CD14-positive monocyte (primary cell): ENCODE measurements around the gene DTL. TPM values are rescaled to one million over a fixed set of nuclear protein-coding genes. Genes with fewer than 3 reads are reported as not detected.

ENCODE experiments used
- DNase-seq, 3 donors: peaks; one replicate each; pipeline ENCODE4 v3.0.0-alpha.2; 2011 to 2022
- H2AFZ ChIP-seq: 2 replicates; pipeline ENCODE4 v1.6.0; 2012; ENCODE audit warnings: mild to moderate bottlenecking, low read depth, low read length, inconsistent platforms; ENCODE audit not compliant: insufficient read depth, poor library complexity, severe bottlenecking
- H3K27ac ChIP-seq, 2 donors: 1 replicate in 1 of 2; 2 replicates in 1 of 2; pipeline ENCODE4 v1.5.1; 2012 to 2013; ENCODE audit warnings: low read length in 2 of 2, control low read depth in 1 of 2, inconsistent platforms in 1 of 2, low read depth in 1 of 2, mild to moderate bottlenecking in 1 of 2
- H3K27me3 ChIP-seq, 2 donors: one replicate each; pipeline versions ENCODE4 v1.6.0 to v1.6.1; 2011 to 2013; ENCODE audit warnings: low read length in 2 of 2; ENCODE audit not compliant: control insufficient read depth in 2 of 2, insufficient read depth in 2 of 2
- H3K36me3 ChIP-seq, 2 donors: replicated peaks in 1 of 2; 1 replicate in 1 of 2; 2 replicates in 1 of 2; pipeline versions ENCODE4 v1.5.1 to v1.6.1; 2012 to 2013; ENCODE audit warnings: low read length in 2 of 2, control low read depth in 1 of 2, inconsistent platforms in 1 of 2, mild to moderate bottlenecking in 1 of 2; ENCODE audit not compliant: insufficient read depth in 2 of 2, control insufficient read depth in 1 of 2
- H3K4me1 ChIP-seq, 2 donors: 1 replicate in 1 of 2; 2 replicates in 1 of 2; pipeline versions ENCODE4 v1.5.1 to v1.6.1; 2012 to 2013; ENCODE audit warnings: low read length in 2 of 2, control low read depth in 1 of 2, inconsistent platforms in 1 of 2, mild to moderate bottlenecking in 1 of 2, moderate library complexity in 1 of 2; ENCODE audit not compliant: insufficient read depth in 2 of 2, control insufficient read depth in 1 of 2
- H3K4me2 ChIP-seq: replicated peaks from 2 replicates; pipeline ENCODE3; 2012; ENCODE audit warnings: low read length, moderate library complexity, mild to moderate bottlenecking; ENCODE audit not compliant: poor library complexity, severe bottlenecking; ENCODE audit errors: extremely low read depth
- H3K4me3 ChIP-seq, 3 experiments: fragments of 200-600 bp in 1 of 3; sonication (generic) in 1 of 3; replicated peaks in 1 of 3; 1 replicate in 2 of 3; 2 replicates in 1 of 3; pipeline ENCODE4 v1.5.1; 2011 to 2013; ENCODE audit warnings: low read length in 3 of 3, mild to moderate bottlenecking in 3 of 3, control low read depth in 2 of 3, low read depth in 2 of 3, inconsistent platforms in 1 of 3, moderate library complexity in 1 of 3
- H3K79me2 ChIP-seq: 2 replicates; pipeline ENCODE4 v1.6.0; 2012; ENCODE audit warnings: mild to moderate bottlenecking, control low read depth, inconsistent platforms, low read length, moderate library complexity; ENCODE audit not compliant: insufficient read depth
- H3K9ac ChIP-seq: 2 replicates; pipeline ENCODE4 v1.6.0; 2017; ENCODE audit warnings: low read length, mild to moderate bottlenecking; ENCODE audit not compliant: insufficient read depth, poor library complexity, severe bottlenecking
- H3K9me3 ChIP-seq, 2 donors: replicated peaks in 1 of 2; 1 replicate in 1 of 2; 2 replicates in 1 of 2; pipeline versions ENCODE4 v1.5.1 to v1.6.1; 2012 to 2013; ENCODE audit warnings: low read length in 2 of 2, control low read depth in 1 of 2; ENCODE audit not compliant: control insufficient read depth in 1 of 2, insufficient read depth in 1 of 2
- H4K20me1 ChIP-seq: 2 replicates; pipeline ENCODE4 v1.6.0; 2012; ENCODE audit warnings: mild to moderate bottlenecking, low read length, control low read depth, moderate library complexity; ENCODE audit not compliant: insufficient read depth
- H3K27ac Mint-ChIP-seq, 7 donors: one replicate each; pipeline ENCODE4 v1.8.0; 2020; ENCODE audit warnings: mild to moderate bottlenecking in 7 of 7, mixed read lengths in 7 of 7, moderate library complexity in 6 of 7, inconsistent platforms in 2 of 7
- H3K27me3 Mint-ChIP-seq, 3 donors: one replicate each; pipeline ENCODE4 v1.8.0; 2021 to 2022; ENCODE audit warnings: low read depth in 3 of 3, mild to moderate bottlenecking in 3 of 3, mixed read lengths in 3 of 3, moderate library complexity in 3 of 3, inconsistent platforms in 1 of 3
- H3K36me3 Mint-ChIP-seq, 2 donors: one replicate each; pipeline ENCODE4 v1.8.0; 2020; ENCODE audit warnings: mixed read lengths in 2 of 2, inconsistent platforms in 1 of 2, mild to moderate bottlenecking in 1 of 2
- H3K4me1 Mint-ChIP-seq: one replicate; pipeline ENCODE4 v1.8.0; 2020; ENCODE audit warnings: mild to moderate bottlenecking, mixed read lengths
- H3K4me3 Mint-ChIP-seq, 2 donors: one replicate each; pipeline ENCODE4 v1.8.0; 2020; ENCODE audit warnings: mild to moderate bottlenecking in 2 of 2, mixed read lengths in 2 of 2, moderate library complexity in 1 of 2
- H3K9me3 Mint-ChIP-seq, 7 donors: one replicate each; pipeline ENCODE4 v1.8.0; 2020 to 2022; ENCODE audit warnings: mixed read lengths in 7 of 7, mild to moderate bottlenecking in 6 of 7, moderate library complexity in 6 of 7, inconsistent platforms in 2 of 7
- WGBS: methylation state at CpG from one replicate; pipeline ENCODE4 v1.1.5; 2013; ENCODE audit warnings: missing lambda C conversion rate; ENCODE audit not compliant: insufficient coverage; 5-methylcytosine and 5-hydroxymethylcytosine counted together
- intact Hi-C, 2 donors: fragments of 100-400 bp; cut with micrococcal nuclease; formaldehyde crosslinking; loops; one replicate each; pipeline versions ENCODE4 v1.15.0 to v1.15.1; 2023
- polyA plus RNA-seq, 3 donors: library from polyadenylated mRNA; depleted of rRNA in 1 of 3; unstranded in 2 of 3; stranded (reverse) in 1 of 3; fragments of 300-500 nt in 2 of 3; fragments of >200 nt in 1 of 3; fragmentation: Illumina TruSeq in 2 of 3; gene quantifications; 1 replicate in 2 of 3; 2 replicates in 1 of 3; pipeline ENCODE4 v1.2.3, GENCODE V29; 2012 to 2021
- TF ChIP-seq, protein P1 (sequence below): fragments of 200-600 bp; IDR thresholded peaks from one replicate; pipeline ENCODE4 v1.8.0; 2022; ENCODE audit warnings: antibody characterized with exemption, mild to moderate bottlenecking

The DTL gene
- polyA plus RNA-seq, 3 donors = not detected

DNA sequence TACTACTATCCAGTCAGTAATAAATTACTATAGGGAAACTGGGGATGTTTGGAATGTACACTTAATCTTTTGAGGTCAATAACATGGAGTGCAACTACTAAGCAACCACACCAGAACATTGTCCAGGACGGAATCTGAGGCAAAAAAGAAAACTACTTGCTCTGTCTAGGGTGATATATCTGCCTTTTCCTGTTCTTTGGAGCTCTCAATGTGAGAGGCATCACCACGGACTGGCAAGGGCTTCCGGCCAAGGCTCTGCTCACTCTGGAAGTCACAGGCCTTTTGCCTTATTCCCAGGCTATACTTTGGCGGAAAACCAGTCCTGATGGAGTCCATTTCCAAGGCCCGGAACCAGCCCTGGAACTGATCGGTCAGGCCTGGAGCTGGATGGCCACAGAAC is 94.2 kb downstream of the DTL start:
- H3K27ac Mint-ChIP-seq = no peak overlapping the region
- Histone ChIP-seq H3K27me3 (no peaks in the 10 kb centered on the region), H3K4me2 (no peak overlapping the region), H3K4me3 (no peak overlapping the region), H3K4me1 (peaks cover 12 to 17% of the 10 kb centered on the region in 2 donors), H3K27ac (no peak overlapping the region), H3K9me3 (no peaks in the 10 kb centered on the region), H4K20me1 (no peaks in the 10 kb centered on the region), H2AFZ (no peak overlapping the region), H3K9ac (no peak overlapping the region), H3K36me3 (peaks cover 0 to 7% of the 10 kb centered on the region in 2 donors), H3K79me2 (no peaks in the 10 kb centered on the region)
- WGBS = 100% methylated on average over 5 of the region's 6 CpGs
- no peak for DNase-seq
- H3K4me3 Mint-ChIP-seq = no peak overlapping the region
- H3K4me1 Mint-ChIP-seq = peaks cover 20% of the 10 kb centered on the region
- H3K9me3 Mint-ChIP-seq = peaks cover 0 to 2% (median 0%) of the 10 kb centered on the region in 7 donors
- TF ChIP-seq, protein P1, sequence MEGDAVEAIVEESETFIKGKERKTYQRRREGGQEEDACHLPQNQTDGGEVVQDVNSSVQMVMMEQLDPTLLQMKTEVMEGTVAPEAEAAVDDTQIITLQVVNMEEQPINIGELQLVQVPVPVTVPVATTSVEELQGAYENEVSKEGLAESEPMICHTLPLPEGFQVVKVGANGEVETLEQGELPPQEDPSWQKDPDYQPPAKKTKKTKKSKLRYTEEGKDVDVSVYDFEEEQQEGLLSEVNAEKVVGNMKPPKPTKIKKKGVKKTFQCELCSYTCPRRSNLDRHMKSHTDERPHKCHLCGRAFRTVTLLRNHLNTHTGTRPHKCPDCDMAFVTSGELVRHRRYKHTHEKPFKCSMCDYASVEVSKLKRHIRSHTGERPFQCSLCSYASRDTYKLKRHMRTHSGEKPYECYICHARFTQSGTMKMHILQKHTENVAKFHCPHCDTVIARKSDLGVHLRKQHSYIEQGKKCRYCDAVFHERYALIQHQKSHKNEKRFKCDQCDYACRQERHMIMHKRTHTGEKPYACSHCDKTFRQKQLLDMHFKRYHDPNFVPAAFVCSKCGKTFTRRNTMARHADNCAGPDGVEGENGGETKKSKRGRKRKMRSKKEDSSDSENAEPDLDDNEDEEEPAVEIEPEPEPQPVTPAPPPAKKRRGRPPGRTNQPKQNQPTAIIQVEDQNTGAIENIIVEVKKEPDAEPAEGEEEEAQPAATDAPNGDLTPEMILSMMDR = no peak
- intact Hi-C loops = no loop called here
- H3K27me3 Mint-ChIP-seq = peaks cover 0 to 1% (median 0%) of the 10 kb centered on the region in 3 donors
- H3K36me3 Mint-ChIP-seq = peaks cover 9 to 19% of the 10 kb centered on the region in 2 donors

DNA sequence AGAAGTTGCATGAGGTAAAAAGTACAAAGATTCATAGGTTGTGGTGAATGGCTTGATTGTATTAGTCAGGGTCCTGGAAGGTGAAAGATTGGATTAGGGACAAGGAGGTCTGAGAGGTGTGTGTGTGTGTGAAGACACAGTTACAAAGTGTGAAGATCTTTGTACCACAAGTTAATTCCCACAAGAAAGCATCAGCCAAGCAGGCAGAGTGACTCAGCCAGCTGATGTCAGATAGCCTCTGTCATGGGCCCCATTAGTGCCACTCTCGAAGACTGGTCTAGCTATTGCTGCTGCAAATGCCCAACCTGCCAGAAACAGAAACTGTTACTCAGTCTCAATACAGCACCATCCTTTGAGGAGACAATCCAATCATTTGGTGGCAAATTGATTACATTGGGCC is 96.5 kb downstream of the DTL start:
- peaks cover 0 to 2% (median 0%) of the 10 kb centered on the region in 7 donors for H3K9me3 Mint-ChIP-seq
- 100% methylated on average over 1 of the region's 1 CpG for WGBS
- no peak overlapping the region for H3K27ac ChIP-seq
- H4K20me1 ChIP-seq = no peaks in the 10 kb centered on the region
- no peak overlapping the region for H3K4me3 ChIP-seq
- no peak overlapping the region for H3K4me3 Mint-ChIP-seq
- intact Hi-C loops = no loop called here
- TF ChIP-seq, protein P1 = no peak
- no peak for DNase-seq
- H3K36me3 Mint-ChIP-seq = peaks cover 9 to 25% of the 10 kb centered on the region in 2 donors
- H3K27ac Mint-ChIP-seq = no peak overlapping the region
- H3K4me1 ChIP-seq = no peaks in the 10 kb centered on the region
- H3K36me3 ChIP-seq = peaks cover 0 to 7% of the 10 kb centered on the region in 2 donors
- peaks cover 0 to 1% (median 0%) of the 10 kb centered on the region in 3 donors for H3K27me3 Mint-ChIP-seq
- no peaks in the 10 kb centered on the region for H3K27me3 ChIP-seq
- no peaks in the 10 kb centered on the region for H3K9me3 ChIP-seq
- no peak overlapping the region for H3K4me2 ChIP-seq
- no peaks in the 10 kb centered on the region for H3K79me2 ChIP-seq
- no peak overlapping the region for H2AFZ ChIP-seq
- H3K9ac ChIP-seq = no peak overlapping the region
- H3K4me1 Mint-ChIP-seq = peaks cover 8% of the 10 kb centered on the region
